Stimulated activated CD4-positive, alpha-beta T cell treated with anti-CD3 and anti-CD28 coated beads, Interleukin-12 subunit alpha, Interleukin-12 subunit beta, amount 100 ng/mL, for 24 hours (primary cell): ENCODE measurements around the gene CACNA1I.

Experiments
- DNase-seq, 2 experiments: peaks; one replicate each; pipeline ENCODE4 v3.0.0-alpha.2; 2020; ENCODE audit warnings: low read depth in 2 of 2

Gene CACNA1I

DNA sequence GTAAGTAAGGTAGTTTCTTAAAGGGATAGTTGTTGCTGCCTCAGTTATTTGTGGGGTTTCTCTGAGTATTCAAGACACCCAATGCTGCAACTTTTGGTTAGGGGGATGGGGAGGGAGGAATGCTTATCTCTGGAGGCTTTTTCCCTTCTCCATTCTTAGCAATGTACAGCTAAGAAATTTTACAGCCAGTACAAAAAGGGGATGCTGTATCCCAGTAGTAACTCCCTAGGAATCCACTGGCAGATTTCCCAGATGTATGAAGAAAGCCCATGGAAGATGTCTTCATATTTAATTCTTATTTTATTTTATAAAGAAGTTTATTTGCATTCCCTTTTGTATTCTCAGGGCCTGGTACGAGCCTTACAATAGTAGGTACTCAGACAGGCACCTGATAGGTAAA is 168.2 kb downstream of the CACNA1I start:
- DNase-seq: no peak
